H9 (cell line): Measurements from ENCODE around the gene AP1B1. TPM values are rescaled to one million over a fixed set of nuclear protein-coding genes. Genes with fewer than 3 reads are reported as not detected.

Experiments used
- DNase-seq: peaks from one replicate; pipeline ENCODE4 v3.0.0-alpha.2; 2017
- H2AFZ ChIP-seq: one replicate; pipeline ENCODE4 v1.6.1; 2013; ENCODE audit warnings: mild to moderate bottlenecking, low read length, control low read depth, moderate library complexity
- H2AK5ac ChIP-seq: 2 replicates; pipeline ENCODE4 v1.6.1; 2013; ENCODE audit warnings: low read length, control low read depth, mixed read lengths; ENCODE audit not compliant: insufficient read length
- H2BK120ac ChIP-seq: one replicate; pipeline ENCODE4 v1.6.1; 2013; ENCODE audit warnings: low read depth, mild to moderate bottlenecking, low read length, control low read depth, inconsistent platforms; ENCODE audit not compliant: poor library complexity, severe bottlenecking
- H2BK12ac ChIP-seq: 2 replicates; pipeline ENCODE4 v1.6.1; 2013; ENCODE audit warnings: low read length, control low read depth, mixed read lengths, low read depth; ENCODE audit not compliant: insufficient read length
- H2BK15ac ChIP-seq: 2 replicates; pipeline ENCODE4 v1.6.1; 2013; ENCODE audit warnings: low read depth, low read length, control low read depth
- H2BK20ac ChIP-seq: one replicate; pipeline ENCODE4 v1.6.1; 2013; ENCODE audit warnings: low read depth, mild to moderate bottlenecking, low read length, control low read depth, inconsistent platforms; ENCODE audit not compliant: poor library complexity, severe bottlenecking
- H2BK5ac ChIP-seq: 2 replicates; pipeline ENCODE4 v1.6.1; 2013; ENCODE audit warnings: low read length, control low read depth, mixed read lengths; ENCODE audit not compliant: insufficient read length
- H3K14ac ChIP-seq: 2 replicates; pipeline ENCODE4 v1.6.1; 2013; ENCODE audit warnings: low read length, control low read depth; ENCODE audit not compliant: insufficient read depth
- H3K18ac ChIP-seq: 2 replicates; pipeline ENCODE4 v1.6.1; 2013; ENCODE audit warnings: low read depth, mild to moderate bottlenecking, mixed read lengths, low read length, control low read depth; ENCODE audit not compliant: insufficient read length
- H3K23ac ChIP-seq: 2 replicates; pipeline ENCODE4 v1.6.1; 2013; ENCODE audit warnings: low read length, control low read depth, mixed read lengths, low read depth; ENCODE audit not compliant: insufficient read length
- H3K23me2 ChIP-seq: 2 replicates; pipeline ENCODE4 v1.6.1; 2013; ENCODE audit warnings: low read depth, mild to moderate bottlenecking, mixed read lengths, low read length, control low read depth; ENCODE audit not compliant: insufficient read length, poor library complexity, severe bottlenecking
- H3K27ac ChIP-seq: 2 replicates; pipeline ENCODE4 v1.5.1; 2013; ENCODE audit warnings: low read length, control low read depth, mixed read lengths, low read depth; ENCODE audit not compliant: insufficient read length
- H3K27me3 ChIP-seq: 2 replicates; pipeline ENCODE4 v1.6.1; 2013; ENCODE audit warnings: low read length, control low read depth, inconsistent platforms; ENCODE audit not compliant: insufficient read depth
- H3K4ac ChIP-seq: 2 replicates; pipeline ENCODE4 v1.6.1; 2013; ENCODE audit warnings: low read depth, mild to moderate bottlenecking, control low read depth, inconsistent platforms, low read length, moderate library complexity
- H3K4me1 ChIP-seq: 2 replicates; pipeline ENCODE4 v1.6.1; 2013; ENCODE audit warnings: low read length, control low read depth, inconsistent platforms; ENCODE audit not compliant: insufficient read depth
- H3K4me2 ChIP-seq: 2 replicates; pipeline ENCODE4 v1.6.1; 2013; ENCODE audit warnings: low read length, control low read depth, mixed read lengths; ENCODE audit not compliant: insufficient read length, insufficient read depth
- H3K56ac ChIP-seq: 2 replicates; pipeline ENCODE4 v1.6.1; 2013; ENCODE audit warnings: low read depth, mild to moderate bottlenecking, mixed read lengths, low read length, control low read depth; ENCODE audit not compliant: insufficient read length
- H3K79me1 ChIP-seq: 2 replicates; pipeline ENCODE4 v1.6.1; 2013; ENCODE audit warnings: low read depth, mild to moderate bottlenecking, moderate library complexity, low read length, control low read depth, inconsistent platforms; ENCODE audit not compliant: insufficient read depth, poor library complexity, severe bottlenecking
- H3K79me2 ChIP-seq: 2 replicates; pipeline ENCODE4 v1.6.1; 2013; ENCODE audit warnings: low read length, control low read depth, inconsistent platforms; ENCODE audit not compliant: insufficient read depth
- H3K9ac ChIP-seq: 2 replicates; pipeline ENCODE4 v1.6.1; 2013; ENCODE audit warnings: low read length, control low read depth, mixed read lengths; ENCODE audit not compliant: insufficient read length; ENCODE audit errors: extremely low read depth
- H3K9me3 ChIP-seq: one replicate; pipeline ENCODE4 v1.6.1; 2013; ENCODE audit warnings: low read depth, low read length, inconsistent platforms; ENCODE audit not compliant: control insufficient read depth
- H3T11ph ChIP-seq: one replicate; pipeline ENCODE4 v1.6.1; 2013; ENCODE audit warnings: mild to moderate bottlenecking, low read length, control low read depth, inconsistent platforms
- H4K20me1 ChIP-seq: one replicate; pipeline ENCODE4 v1.6.1; 2013; ENCODE audit not compliant: control insufficient read depth, insufficient read length, insufficient read depth
- H4K5ac ChIP-seq: 2 replicates; pipeline ENCODE4 v1.6.1; 2013; ENCODE audit warnings: low read depth, mild to moderate bottlenecking, mixed read lengths, low read length, control low read depth; ENCODE audit not compliant: insufficient read length
- H4K8ac ChIP-seq: replicated peaks from 2 replicates; pipeline ENCODE4 v1.6.1; 2013; ENCODE audit warnings: low read length, control low read depth, mixed read lengths, low read depth; ENCODE audit not compliant: insufficient read length
- H4K91ac ChIP-seq: 2 replicates; pipeline ENCODE4 v1.6.1; 2013; ENCODE audit warnings: low read depth, mild to moderate bottlenecking, moderate library complexity, mixed read lengths, low read length, control low read depth; ENCODE audit not compliant: insufficient read length
- H3K27ac Mint-ChIP-seq, 3 experiments: 2 replicates in 2 of 3; 3 replicates in 1 of 3; pipeline ENCODE4 v1.8.0; 2020 to 2021; ENCODE audit warnings: mixed read lengths in 3 of 3, mild to moderate bottlenecking in 1 of 3, moderate library complexity in 1 of 3
- H3K27me3 Mint-ChIP-seq: 2 replicates; pipeline ENCODE4 v1.8.0; 2021; ENCODE audit warnings: low read depth, mild to moderate bottlenecking, moderate library complexity, mixed read lengths
- H3K36me3 Mint-ChIP-seq, 3 experiments: 2 replicates in 2 of 3; 3 replicates in 1 of 3; pipeline ENCODE4 v1.8.0; 2020 to 2021; ENCODE audit warnings: low read depth in 3 of 3, mixed read lengths in 3 of 3; ENCODE audit not compliant: insufficient read depth in 1 of 3
- H3K4me1 Mint-ChIP-seq, 2 experiments: 2 replicates each; pipeline ENCODE4 v1.8.0; 2020; ENCODE audit warnings: mixed read lengths in 2 of 2
- H3K4me3 Mint-ChIP-seq, 2 experiments: 2 replicates in 1 of 2; 3 replicates in 1 of 2; pipeline ENCODE4 v1.8.0; 2020 to 2021; ENCODE audit warnings: mild to moderate bottlenecking in 2 of 2, mixed read lengths in 2 of 2, moderate library complexity in 1 of 2
- H3K9me3 Mint-ChIP-seq, 2 experiments: 2 replicates in 1 of 2; 3 replicates in 1 of 2; pipeline ENCODE4 v1.8.0; 2020; ENCODE audit warnings: mild to moderate bottlenecking in 2 of 2, mixed read lengths in 2 of 2, moderate library complexity in 1 of 2
- CTCF ChIP-seq: fragments of 200-600 bp; sonication (generic); conservative IDR thresholded peaks from 3 replicates; pipeline ENCODE4 v1.8.0; 2021; ENCODE audit warnings: antibody characterized with exemption, mild to moderate bottlenecking
- WGBS: extraction: QIAGEN DNeasy Blood & Tissue Kit; methylation state at CpG from one replicate; pipeline ENCODE4 v1.1.7; 2013; ENCODE audit warnings: missing lambda C conversion rate, low lambda C conversion rate, mixed read lengths; ENCODE audit not compliant: insufficient read length; ENCODE audit errors: extremely low coverage; 5-methylcytosine and 5-hydroxymethylcytosine counted together
- total RNA-seq: library from RNA; stranded (reverse); gene quantifications from 2 replicates; pipeline ENCODE4 v1.2.1, GENCODE V29; 2021

Gene AP1B1
- total RNA-seq, 1 experiment from 2014 or later: 64.0 TPM

GRCh38 chr22:29332886-29333496 lies 55.4 kb downstream of the AP1B1 start:
- DNase-seq: no peak
- Histone ChIP-seq H2BK120ac (no peak overlapping the region), H3K4me2 (no peak overlapping the region), H2AK5ac (no peak overlapping the region), H4K91ac (no peak overlapping the region), H3K23ac (no peak overlapping the region), H3K9me3 (no peaks in the 10 kb centered on the region), H3K27me3 (no peaks in the 10 kb centered on the region), H3K79me1 (no peaks in the 10 kb centered on the region), H2BK5ac (no peak overlapping the region), H2BK15ac (no peak overlapping the region), H3K14ac (no peak overlapping the region), H4K20me1 (peaks cover 3% of the 10 kb centered on the region), H4K8ac (no peak overlapping the region), H3T11ph (no peak overlapping the region), H4K5ac (no peak overlapping the region), H3K79me2 (no peaks in the 10 kb centered on the region), H3K4me1 (no peaks in the 10 kb centered on the region), H3K4ac (no peak overlapping the region), H3K23me2 (no peaks in the 10 kb centered on the region), H2AFZ (no peak overlapping the region), H3K27ac (no peak overlapping the region), H3K56ac (no peak overlapping the region), H2BK12ac (no peak overlapping the region), H3K9ac (no peak overlapping the region), H2BK20ac (no peak overlapping the region), H3K18ac (no peak overlapping the region)
- WGBS: no CpG with 5 or more reads among the region's 8 CpGs
- Mint-ChIP-seq H3K27ac (no peak overlapping the region), H3K9me3 (no peaks in the 10 kb centered on the region), H3K36me3 (peaks cover 12 to 54% (median 40%) of the 10 kb centered on the region in 3 experiments), H3K4me1 (peaks cover 2 to 3% of the 10 kb centered on the region in 2 experiments; a peak in 2 of 4 replicates), H3K27me3 (no peaks in the 10 kb centered on the region), H3K4me3 (no peak overlapping the region)
- TF ChIP-seq CTCF: no peak
